Endothelial cell of umbilical vein (primary cell): ENCODE results near the gene EP400. TPM values are rescaled to one million over a fixed set of nuclear protein-coding genes. Genes with fewer than 3 reads are reported as not detected.
"Not testable (repeated sequence)": the region's sequence is repeated elsewhere in the genome, so short reads cannot be mapped to it uniquely, and the experiment has no call there.

ENCODE experiments used
- BruUV-seq: library from RNA; stranded (reverse); fragments of 400-500 nt; replicated peaks from 2 replicates; lab custom pipeline; 2021; lab: Mats Ljungman, UMichigan
- CTCF ChIA-PET: fragments of 300-600, 350-600 bp; sonication (Branson Sonifier 250); formaldehyde crosslinking; loops from one replicate; lab custom pipeline; 2021; ENCODE audit warnings: antibody characterized with exemption, inconsistent platforms; lab: Charles Lee
- POLR2A ChIA-PET: fragments of 300-600, 350-600 bp; sonication (Branson Sonifier 250); formaldehyde crosslinking; loops from one replicate; lab custom pipeline; 2021; ENCODE audit warnings: antibody characterized with exemption, inconsistent platforms; lab: Charles Lee
- DNase-seq: peaks from one replicate; pipeline ENCODE4 v3.0.0-alpha.2; 2011; ENCODE audit warnings: low read depth, low spot score
- FAIRE-seq: peaks from 2 replicates; lab custom pipeline; 2011; peaks lifted over from hg19 to GRCh38; lab: Jason Lieb, UNC
- H2AFZ ChIP-seq: 2 replicates; pipeline ENCODE4 v1.6.0; 2012; ENCODE audit warnings: low read depth, low read length, control low read depth, inconsistent platforms
- H3K27ac ChIP-seq: 2 replicates; pipeline ENCODE4 v1.5.1; 2011; ENCODE audit warnings: low read depth, mild to moderate bottlenecking, control low read depth, low read length, moderate library complexity; ENCODE audit not compliant: insufficient read depth
- H3K27me3 ChIP-seq, 2 experiments: 2 replicates each; pipeline versions ENCODE4 v1.6.0 to v1.6.1; 2011; ENCODE audit warnings: low read length in 2 of 2, mixed read lengths in 1 of 2; ENCODE audit not compliant: control insufficient read depth in 2 of 2, insufficient read depth in 2 of 2
- H3K36me3 ChIP-seq, 2 experiments: 2 replicates in 1 of 2; 3 replicates in 1 of 2; pipeline ENCODE4 v1.5.1; 2011; ENCODE audit warnings: low read length in 2 of 2, mild to moderate bottlenecking in 1 of 2, moderate library complexity in 1 of 2; ENCODE audit not compliant: control insufficient read depth in 2 of 2, insufficient read depth in 2 of 2; ENCODE audit errors: extremely low read depth in 1 of 2
- H3K4me1 ChIP-seq: 3 replicates; pipeline ENCODE4 v1.5.1; 2011; ENCODE audit warnings: mild to moderate bottlenecking, low read length; ENCODE audit not compliant: control insufficient read depth, insufficient read depth; ENCODE audit errors: extremely low read depth
- H3K4me2 ChIP-seq: 2 replicates; pipeline ENCODE4 v1.6.1; 2011; ENCODE audit warnings: low read length, control low read depth, mixed read lengths; ENCODE audit not compliant: insufficient read depth
- H3K4me3 ChIP-seq, 3 experiments: fragments of 200-600 bp in 1 of 3; sonication (generic), shearing (Covaris generic) in 1 of 3; replicated peaks in 1 of 3; 2 replicates each; pipeline ENCODE4 v1.5.1; 2011 to 2016; ENCODE audit warnings: control low read depth in 3 of 3, low read length in 3 of 3, mild to moderate bottlenecking in 2 of 3, inconsistent platforms in 1 of 3, low read depth in 1 of 3, moderate library complexity in 1 of 3; ENCODE audit not compliant: insufficient read depth in 1 of 3
- H3K79me2 ChIP-seq: 2 replicates; pipeline ENCODE4 v1.6.0; 2012; ENCODE audit warnings: low read length, inconsistent platforms; ENCODE audit not compliant: control insufficient read depth, insufficient read depth
- H3K9ac ChIP-seq: replicated peaks from 2 replicates; pipeline ENCODE3; 2011; ENCODE audit warnings: low read length, control low read depth; ENCODE audit not compliant: insufficient read depth; ENCODE audit errors: extremely low read depth
- H3K9me1 ChIP-seq: replicated peaks from 3 replicates; pipeline ENCODE4 v1.6.0; 2011; ENCODE audit warnings: mild to moderate bottlenecking, low read length; ENCODE audit not compliant: control insufficient read depth, insufficient read depth; ENCODE audit errors: extremely low read depth
- H3K9me3 ChIP-seq: replicated peaks from 2 replicates; pipeline ENCODE4 v1.5.1; 2012; ENCODE audit warnings: low read length, inconsistent platforms; ENCODE audit not compliant: control insufficient read depth, insufficient read depth
- H4K20me1 ChIP-seq: replicated peaks from 2 replicates; pipeline ENCODE3; 2011; ENCODE audit warnings: mild to moderate bottlenecking, low read length; ENCODE audit not compliant: control insufficient read depth, insufficient read depth; ENCODE audit errors: extremely low read depth
- EZH2 ChIP-seq: IDR thresholded peaks from 2 replicates; pipeline ENCODE4 v1.6.1; 2012; ENCODE audit warnings: borderline replicate concordance, low read depth, mild to moderate bottlenecking, moderate library complexity, low read length, inconsistent platforms; ENCODE audit not compliant: severe bottlenecking
- FOS ChIP-seq: IDR thresholded peaks from 2 replicates; pipeline ENCODE4 v1.6.1; 2011; ENCODE audit warnings: mild to moderate bottlenecking, low read length, moderate library complexity, borderline replicate concordance; ENCODE audit not compliant: insufficient read depth
- GATA2 ChIP-seq: IDR thresholded peaks from 2 replicates; pipeline ENCODE4 v1.7.0; 2011; ENCODE audit warnings: low read depth, mild to moderate bottlenecking, moderate library complexity, mixed read lengths, low read length; ENCODE audit not compliant: insufficient read length, insufficient read depth
- JUN ChIP-seq: IDR thresholded peaks from 2 replicates; pipeline ENCODE4 v1.6.1; 2011; ENCODE audit warnings: borderline replicate concordance, low read depth; ENCODE audit not compliant: insufficient read length, insufficient read depth
- MYC ChIP-seq: IDR thresholded peaks from one replicate; pipeline ENCODE4 v1.6.1; 2011; ENCODE audit warnings: mild to moderate bottlenecking, low read depth, low read length
- POLR2A ChIP-seq: IDR thresholded peaks from 2 replicates; pipeline ENCODE4 v1.6.1; 2012; ENCODE audit warnings: low read depth, mild to moderate bottlenecking, control low read depth, low read length
- POLR2AphosphoS5 ChIP-seq: IDR thresholded peaks from 2 replicates; pipeline ENCODE4 v1.6.1; 2012; ENCODE audit warnings: low read depth, mild to moderate bottlenecking, control low read depth, low read length, moderate library complexity; ENCODE audit not compliant: insufficient read depth
- dilution Hi-C: fragments of 300-500 bp; cut with MboI; formaldehyde crosslinking; loops from one replicate; pipeline ENCODE4 v1.15.0; 2019; ENCODE audit warnings: low sequenced_read_pairs; ENCODE audit not compliant: extremely low pct_ligation_motif_present
- intact Hi-C: fragments of 100-400 bp; cut with micrococcal nuclease; formaldehyde crosslinking; loops from one replicate; pipeline ENCODE4 v1.10.0; 2022
- polyA plus RNA-seq, 4 experiments: library from polyadenylated mRNA; depleted of rRNA in 3 of 4; stranded (reverse) in 3 of 4; unstranded in 1 of 4; fragments of >200 nt; gene quantifications; 2 replicates each; pipeline versions ENCODE4 v1.2.1 to v1.2.3, GENCODE V29; 2011 to 2012; ENCODE audit warnings: missing spikeins in 1 of 4
- total RNA-seq: library from RNA; stranded (reverse); gene quantifications from 2 replicates; pipeline ENCODE4 v1.2.3, GENCODE V29; 2021
- TF ChIP-seq, protein P1 (sequence below): IDR thresholded peaks from 2 replicates; pipeline ENCODE4 v1.6.1; 2011; ENCODE audit not compliant: insufficient read depth, insufficient read length
- TF ChIP-seq, protein P2 (sequence below), 2 donors: IDR thresholded peaks; 1 replicate in 1 of 2; 2 replicates in 1 of 2; pipeline ENCODE4 v1.5.1; 2011; ENCODE audit warnings: low read length in 2 of 2, mild to moderate bottlenecking in 2 of 2, moderate library complexity in 2 of 2, control low read depth in 1 of 2, inconsistent platforms in 1 of 2, low read depth in 1 of 2; ENCODE audit not compliant: insufficient read depth in 1 of 2; ENCODE audit errors: extremely low read depth in 1 of 2

The EP400 gene
- total and polyA plus RNA-seq, 2 donors (not counting 3 experiments of a cell fraction or from before 2014, with no cell fraction given) = 9.0 to 57.7 TPM

DNA sequence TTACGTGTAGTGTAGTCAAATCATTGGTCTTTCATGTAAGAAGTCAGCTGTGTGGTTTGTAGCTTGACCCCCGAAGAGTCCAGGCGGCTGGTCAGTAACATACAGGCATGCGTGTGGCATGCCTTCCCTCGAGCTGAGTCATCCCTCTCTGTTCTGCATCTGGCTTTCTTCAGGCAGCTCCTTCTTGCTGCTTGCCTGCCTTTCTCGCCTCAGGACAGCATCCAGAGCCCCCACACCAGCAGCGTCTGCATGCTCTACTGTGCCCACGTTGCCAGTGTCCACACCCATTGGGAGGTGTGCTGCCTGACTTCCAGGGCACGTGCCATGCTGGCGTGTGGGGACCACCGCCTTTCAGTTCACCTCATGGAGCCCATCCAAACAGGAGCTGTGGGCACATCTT, 96.8 kb downstream of the EP400 start:
- Histone ChIP-seq H3K4me2 (no peak overlapping the region), H3K9me3 (no peaks in the 10 kb centered on the region), H3K4me1 (no peaks in the 10 kb centered on the region), H3K79me2 (peaks cover 2% of the 10 kb centered on the region), H4K20me1 (no peaks in the 10 kb centered on the region), H3K27ac (no peak overlapping the region), H2AFZ (no peak overlapping the region), H3K27me3 (no peaks in the 10 kb centered on the region), H3K36me3 (peaks cover 5 to 45% of the 10 kb centered on the region in 2 experiments), H3K4me3 (no peak overlapping the region), H3K9ac (no peak overlapping the region), H3K9me1 (no peaks in the 10 kb centered on the region)
- DNase-seq (peak; percentile 10), FAIRE-seq (no peak)
- ChIA-PET POLR2A (no interaction called here), CTCF (no interaction called here)
- intact Hi-C loops (no loop called here), dilution Hi-C loops (no loop called here)
- no peak for TF ChIP-seq POLR2A
- no peak for TF ChIP-seq JUN
- TF ChIP-seq MYC = no peak
- TF ChIP-seq FOS = no peak
- TF ChIP-seq EZH2 = no peak
- TF ChIP-seq, protein P1, sequence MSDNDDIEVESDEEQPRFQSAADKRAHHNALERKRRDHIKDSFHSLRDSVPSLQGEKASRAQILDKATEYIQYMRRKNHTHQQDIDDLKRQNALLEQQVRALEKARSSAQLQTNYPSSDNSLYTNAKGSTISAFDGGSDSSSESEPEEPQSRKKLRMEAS = no peak
- no peak for TF ChIP-seq GATA2
- no peak for TF ChIP-seq POLR2AphosphoS5
- TF ChIP-seq, protein P2, sequence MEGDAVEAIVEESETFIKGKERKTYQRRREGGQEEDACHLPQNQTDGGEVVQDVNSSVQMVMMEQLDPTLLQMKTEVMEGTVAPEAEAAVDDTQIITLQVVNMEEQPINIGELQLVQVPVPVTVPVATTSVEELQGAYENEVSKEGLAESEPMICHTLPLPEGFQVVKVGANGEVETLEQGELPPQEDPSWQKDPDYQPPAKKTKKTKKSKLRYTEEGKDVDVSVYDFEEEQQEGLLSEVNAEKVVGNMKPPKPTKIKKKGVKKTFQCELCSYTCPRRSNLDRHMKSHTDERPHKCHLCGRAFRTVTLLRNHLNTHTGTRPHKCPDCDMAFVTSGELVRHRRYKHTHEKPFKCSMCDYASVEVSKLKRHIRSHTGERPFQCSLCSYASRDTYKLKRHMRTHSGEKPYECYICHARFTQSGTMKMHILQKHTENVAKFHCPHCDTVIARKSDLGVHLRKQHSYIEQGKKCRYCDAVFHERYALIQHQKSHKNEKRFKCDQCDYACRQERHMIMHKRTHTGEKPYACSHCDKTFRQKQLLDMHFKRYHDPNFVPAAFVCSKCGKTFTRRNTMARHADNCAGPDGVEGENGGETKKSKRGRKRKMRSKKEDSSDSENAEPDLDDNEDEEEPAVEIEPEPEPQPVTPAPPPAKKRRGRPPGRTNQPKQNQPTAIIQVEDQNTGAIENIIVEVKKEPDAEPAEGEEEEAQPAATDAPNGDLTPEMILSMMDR (IDR thresholded peaks at IDR 0.05; ENCODE audit: extremely low read depth in 1 of 2, insufficient read depth in 1 of 2, low read depth in 1 of 2, low read length in 2 of 2) = no peak
- BruUV-seq = no TSS peak

DNA sequence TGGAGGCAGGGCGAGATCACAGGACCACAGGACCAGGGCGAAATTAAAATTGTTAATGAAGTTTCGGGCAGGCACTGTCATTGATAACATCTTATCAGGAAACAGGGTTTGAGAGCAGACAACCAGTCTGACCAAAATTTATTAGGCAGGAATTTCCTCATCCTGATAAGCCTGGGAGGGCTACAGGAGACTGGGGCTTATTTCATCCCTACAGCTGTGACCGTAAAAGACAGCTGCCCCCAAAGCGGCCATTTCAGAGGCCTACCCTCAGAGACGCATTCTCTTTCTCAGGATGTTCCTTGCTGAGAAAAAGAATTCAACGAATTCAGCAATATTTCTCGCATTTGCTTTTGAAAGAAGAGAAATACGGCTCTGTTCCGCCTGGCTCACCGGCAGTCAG, 97.9 kb downstream of the EP400 start:
- dilution Hi-C loops, FAIRE-seq, H3K27me3 ChIP-seq, H2AFZ ChIP-seq, H3K9me3 ChIP-seq, H3K4me3 ChIP-seq, intact Hi-C loops, CTCF ChIA-PET, H4K20me1 ChIP-seq, H3K27ac ChIP-seq, DNase-seq, POLR2A ChIA-PET, H3K9me1 ChIP-seq, H3K4me2 ChIP-seq, H3K79me2 ChIP-seq, H3K9ac ChIP-seq, BruUV-seq, H3K4me1 ChIP-seq: not testable (repeated sequence)
- peaks cover 5 to 50% of the 10 kb centered on the region in 2 experiments for H3K36me3 ChIP-seq
